A549 treated with dexamethasone at 1 μM for 4 hours (cell line): ENCODE data around the gene ATAD2B. TPM values are rescaled to one million over a fixed set of nuclear protein-coding genes. Genes with fewer than 3 reads are reported as not detected.

Experiments used
- total RNA-seq: library from RNA; stranded (reverse); fragments of 200-300 nt; extraction: Qiagen RNA extraction; gene quantifications from 5 replicates; pipeline ENCODE4 v1.2.3, GENCODE V29; 2022

Gene ATAD2B
- total RNA-seq = 6.2 to 8.8 TPM (median 7.7 TPM) in 5 replicates

GRCh38 chr2:23926750-23927571 is at the start of gene ATAD2B:
TSS of gene ATAD2B (minus strand) at chr2:23927123. CDS start at chr2:23926770, 353 bp downstream.

GRCh38 chr2:23939987-23940717 is 13.2 kb upstream of the ATAD2B start, which contains the start of gene UBXN2A:
TSS of gene UBXN2A (plus strand) at chr2:23940463. CDS start at chr2:23958315, 17,852 bp downstream.

Other genes with a start within 250 kb of the ATAD2B start
- 20.2 to 26.6 TPM (median 24.2 TPM) in 5 replicates for gene UBXN2A, start 13.3 kb upstream of the ATAD2B start, total RNA-seq
- gene MFSD2B, start 83.0 kb upstream of the ATAD2B start, total RNA-seq = 0.44 to 0.80 TPM (median 0.68 TPM) in 5 replicates
- gene WDCP, start 120.3 kb upstream of the ATAD2B start, total RNA-seq = 12.2 to 15.9 TPM (median 14.1 TPM) in 5 replicates
- 11.6 to 11.9 TPM (median 11.8 TPM) in 5 replicates for gene FKBP1B, start 122.6 kb upstream of the ATAD2B start, total RNA-seq
- 167 to 232 TPM (median 180 TPM) in 5 replicates for gene SF3B6, start 149.2 kb upstream of the ATAD2B start, total RNA-seq
- 263 to 323 TPM (median 281 TPM) in 5 replicates for gene TP53I3, start 157.7 kb upstream of the ATAD2B start, total RNA-seq
- 1.2 to 1.8 TPM (median 1.4 TPM) in 5 replicates for gene PFN4, start 196.2 kb upstream of the ATAD2B start, total RNA-seq
- 1.5 to 2.5 TPM (median 2.4 TPM) in 5 replicates for gene FAM228B, start 196.3 kb upstream of the ATAD2B start, total RNA-seq
- gene FAM228A, start 247.9 kb upstream of the ATAD2B start, total RNA-seq = not detected in 5 replicates